H1 (cell line): ENCODE results near the gene ZNF225. TPM values are rescaled to one million over a fixed set of nuclear protein-coding genes. Genes with fewer than 3 reads are reported as not detected.

Experiments
- CTCF ChIA-PET: fragments of 300-600 bp; sonication (Branson Sonifier 250); formaldehyde crosslinking; loops from one replicate; lab custom pipeline; 2021; ENCODE audit not compliant: partially characterized antibody; lab: Charles Lee
- POLR2A ChIA-PET: fragments of 300-600 bp; sonication (Branson Sonifier 250); formaldehyde crosslinking; loops from one replicate; lab custom pipeline; 2021; ENCODE audit warnings: inconsistent platforms; ENCODE audit not compliant: partially characterized antibody; lab: Charles Lee
- DNase-seq, 2 experiments: peaks; one replicate each; pipeline versions ENCODE4 v3.0.0 to v3.0.0-alpha.2; 2010 to 2022; ENCODE audit warnings: low spot score in 2 of 2, low read depth in 1 of 2, mixed read lengths in 1 of 2
- FAIRE-seq: peaks from 2 replicates; lab custom pipeline; 2011; peaks lifted over from hg19 to GRCh38; lab: Jason Lieb, UNC
- H2AFZ ChIP-seq: 2 replicates; pipeline ENCODE4 v1.8.1; 2012; ENCODE audit warnings: low read length, inconsistent platforms
- H2AK5ac ChIP-seq: 2 replicates; pipeline ENCODE4 v1.6.1; 2013; ENCODE audit warnings: low read depth, low read length
- H2BK120ac ChIP-seq: replicated peaks from 2 replicates; pipeline ENCODE3; 2013; ENCODE audit warnings: low read depth, low read length, inconsistent platforms
- H2BK12ac ChIP-seq: 2 replicates; pipeline ENCODE4 v1.6.1; 2013; ENCODE audit warnings: low read depth, low read length
- H2BK15ac ChIP-seq: 2 replicates; pipeline ENCODE4 v1.6.1; 2013; ENCODE audit warnings: low read length
- H2BK20ac ChIP-seq: 2 replicates; pipeline ENCODE4 v1.6.1; 2013; ENCODE audit warnings: low read length
- H2BK5ac ChIP-seq: 2 replicates; pipeline ENCODE4 v1.6.1; 2013; ENCODE audit warnings: low read depth, low read length
- H3K14ac ChIP-seq: 2 replicates; pipeline ENCODE4 v1.6.1; 2013; ENCODE audit warnings: inconsistent platforms; ENCODE audit not compliant: insufficient read length
- H3K18ac ChIP-seq: 2 replicates; pipeline ENCODE4 v1.6.1; 2013; ENCODE audit warnings: low read length; ENCODE audit errors: extremely low read depth
- H3K23ac ChIP-seq: 2 replicates; pipeline ENCODE4 v1.6.1; 2013; ENCODE audit warnings: inconsistent platforms; ENCODE audit not compliant: insufficient read length
- H3K23me2 ChIP-seq: 2 replicates; pipeline ENCODE4 v1.6.1; 2013; ENCODE audit warnings: low read depth, low read length
- H3K27ac ChIP-seq: 2 replicates; pipeline ENCODE4 v1.6.1; 2011; ENCODE audit warnings: low read depth, low read length, inconsistent platforms
- H3K27me3 ChIP-seq, 4 experiments: replicated peaks in 1 of 4; 1 replicate in 1 of 4; 2 replicates in 3 of 4; pipeline versions ENCODE4 v1.6.1 to v1.8.1; 2011 to 2013; ENCODE audit warnings: low read length in 3 of 4, mild to moderate bottlenecking in 3 of 4, inconsistent platforms in 2 of 4, mixed read lengths in 2 of 4, moderate library complexity in 1 of 4; ENCODE audit not compliant: control insufficient read depth in 3 of 4, insufficient read depth in 3 of 4; ENCODE audit errors: extremely low read depth in 1 of 4
- H3K36me3 ChIP-seq, 4 experiments: 2 replicates each; pipeline versions ENCODE4 v1.6.1 to v1.8.1; 2011 to 2013; ENCODE audit warnings: mild to moderate bottlenecking in 4 of 4, low read length in 3 of 4, moderate library complexity in 2 of 4, control low read depth in 1 of 4, inconsistent platforms in 1 of 4; ENCODE audit not compliant: insufficient read depth in 4 of 4, control insufficient read depth in 2 of 4
- H3K4ac ChIP-seq: replicated peaks from 2 replicates; pipeline ENCODE3; 2013; ENCODE audit warnings: low read length, low read depth, mixed read lengths, inconsistent platforms; ENCODE audit not compliant: insufficient read length
- H3K4me1 ChIP-seq, 4 experiments: replicated peaks in 1 of 4; 1 replicate in 1 of 4; 2 replicates in 3 of 4; pipeline versions ENCODE4 v1.6.1 to v1.8.1; 2011 to 2013; ENCODE audit warnings: low read length in 3 of 4, inconsistent platforms in 2 of 4, mixed read lengths in 1 of 4; ENCODE audit not compliant: insufficient read depth in 4 of 4, control insufficient read depth in 3 of 4
- H3K4me2 ChIP-seq, 2 experiments: 2 replicates each; pipeline versions ENCODE4 v1.6.1 to v1.8.1; 2011 to 2013; ENCODE audit warnings: low read depth in 2 of 2, low read length in 2 of 2, control low read depth in 1 of 2, inconsistent platforms in 1 of 2, mild to moderate bottlenecking in 1 of 2; ENCODE audit not compliant: insufficient read depth in 1 of 2
- H3K4me3 ChIP-seq, 4 experiments: fragments of 200-600, 300-600 bp in 1 of 4; sonication (generic), shearing (Covaris generic), sonication (Bioruptor Twin) in 1 of 4; 2 replicates each; pipeline versions ENCODE4 v1.5.1 to v1.8.1; 2011 to 2016; ENCODE audit warnings: low read length in 4 of 4, low read depth in 3 of 4, control low read depth in 2 of 4, inconsistent platforms in 2 of 4, mild to moderate bottlenecking in 2 of 4, mixed read lengths in 1 of 4, moderate library complexity in 1 of 4; ENCODE audit not compliant: insufficient read depth in 2 of 4; ENCODE audit errors: extremely low read depth in 1 of 4
- H3K56ac ChIP-seq: replicated peaks from 2 replicates; pipeline ENCODE3; 2013; ENCODE audit warnings: low read depth, mild to moderate bottlenecking, mixed read lengths, low read length, inconsistent platforms; ENCODE audit not compliant: insufficient read length
- H3K79me1 ChIP-seq: 2 replicates; pipeline ENCODE4 v1.6.1; 2013; ENCODE audit warnings: low read depth, low read length, control low read depth
- H3K79me2 ChIP-seq, 2 experiments: 2 replicates each; pipeline versions ENCODE4 v1.6.1 to v1.8.1; 2012 to 2013; ENCODE audit warnings: low read length in 2 of 2, mild to moderate bottlenecking in 2 of 2, inconsistent platforms in 1 of 2; ENCODE audit not compliant: insufficient read depth in 2 of 2, control insufficient read depth in 1 of 2
- H3K9ac ChIP-seq, 4 experiments: replicated peaks in 1 of 4; 1 replicate in 1 of 4; 2 replicates in 3 of 4; pipeline versions ENCODE4 v1.6.1 to v1.8.1; 2011 to 2013; ENCODE audit warnings: low read depth in 3 of 4, low read length in 3 of 4, control low read depth in 2 of 4, mild to moderate bottlenecking in 2 of 4, moderate library complexity in 2 of 4, inconsistent platforms in 1 of 4; ENCODE audit errors: extremely low read depth in 1 of 4
- H3K9me3 ChIP-seq, 2 experiments: 2 replicates each; pipeline versions ENCODE4 v1.6.1 to v1.8.1; 2012 to 2013; ENCODE audit warnings: mild to moderate bottlenecking in 2 of 2, moderate library complexity in 2 of 2, control low read depth in 1 of 2, inconsistent platforms in 1 of 2, low read depth in 1 of 2, low read length in 1 of 2, mixed read lengths in 1 of 2; ENCODE audit not compliant: insufficient read depth in 2 of 2
- H4K20me1 ChIP-seq, 2 experiments: replicated peaks in 1 of 2; 2 replicates each; pipeline versions ENCODE3 to v1.8.1; 2011 to 2013; ENCODE audit warnings: inconsistent platforms in 2 of 2, low read length in 2 of 2, mild to moderate bottlenecking in 1 of 2; ENCODE audit not compliant: insufficient read depth in 2 of 2, control insufficient read depth in 1 of 2
- H4K5ac ChIP-seq: 2 replicates; pipeline ENCODE4 v1.6.1; 2013; ENCODE audit warnings: low read length, low read depth, mixed read lengths, inconsistent platforms; ENCODE audit not compliant: insufficient read length
- H4K8ac ChIP-seq: 2 replicates; pipeline ENCODE4 v1.8.0; 2013; ENCODE audit warnings: mild to moderate bottlenecking, moderate library complexity, low read length, inconsistent platforms; ENCODE audit not compliant: insufficient read depth; ENCODE audit errors: extremely low read depth
- H4K91ac ChIP-seq: replicated peaks from 2 replicates; pipeline ENCODE3; 2013; ENCODE audit warnings: low read length, mixed read lengths, inconsistent platforms; ENCODE audit not compliant: insufficient read length
- ATF2 ChIP-seq: IDR thresholded peaks from 2 replicates; pipeline ENCODE4 v1.6.1; 2012; ENCODE audit warnings: low read length, inconsistent platforms
- BACH1 ChIP-seq: IDR thresholded peaks from 2 replicates; pipeline ENCODE4 v1.6.1; 2012; ENCODE audit warnings: low read length, improper control_type of control experiment
- CTBP2 ChIP-seq: IDR thresholded peaks from 2 replicates; pipeline ENCODE4 v1.7.0; 2011; ENCODE audit warnings: borderline replicate concordance, mild to moderate bottlenecking, moderate library complexity, mixed read lengths, low read length; ENCODE audit not compliant: insufficient read depth, insufficient read length
- KDM5A ChIP-seq: fragments of 200-600 bp; IDR thresholded peaks from 2 replicates; pipeline ENCODE4 v1.7.1; 2012; ENCODE audit warnings: mild to moderate bottlenecking, low read length, inconsistent platforms, mixed read lengths
- MAX ChIP-seq: IDR thresholded peaks from 2 replicates; pipeline ENCODE4 v1.6.1; 2012; ENCODE audit warnings: inconsistent platforms
- RAD21 ChIP-seq, 2 experiments: IDR thresholded peaks in 1 of 2; conservative IDR thresholded peaks in 1 of 2; 2 replicates each; pipeline ENCODE4 v1.6.1; 2011; ENCODE audit warnings: low read depth in 2 of 2, low read length in 2 of 2, improper control_type of control experiment in 1 of 2, inconsistent platforms in 1 of 2, mild to moderate bottlenecking in 1 of 2, moderate library complexity in 1 of 2
- RNF2 ChIP-seq: fragments of 200-900, 300-1000 bp; sonication (generic); IDR thresholded peaks from 2 replicates; pipeline ENCODE4 v1.7.1; 2016; ENCODE audit warnings: borderline replicate concordance, low read depth, mild to moderate bottlenecking, antibody characterized with exemption, low read length; ENCODE audit not compliant: poor library complexity, severe bottlenecking; ENCODE audit errors: missing control alignments
- SUZ12 ChIP-seq: fragments of 200-600 bp; sonication (generic); IDR thresholded peaks from 2 replicates; pipeline ENCODE4 v1.6.1; 2012; ENCODE audit warnings: mild to moderate bottlenecking, inconsistent platforms, low read length, moderate library complexity, mixed read lengths
- TAF7 ChIP-seq: optimal IDR thresholded peaks from 2 replicates; pipeline ENCODE3; 2011; ENCODE audit warnings: low read depth, mild to moderate bottlenecking, inconsistent platforms, low read length, moderate library complexity, borderline replicate concordance
- ZNF274 ChIP-seq: IDR thresholded peaks from 2 replicates; pipeline ENCODE4 v1.7.0; 2012; ENCODE audit warnings: low read length, borderline replicate concordance; ENCODE audit errors: extremely low read depth
- WGBS, 2 experiments: shearing (Covaris generic) in 1 of 2; methylation state at CpG; one replicate each; pipeline versions ENCODE4 v1.1.6 to v1.1.7; 2013 to 2015; ENCODE audit warnings: low lambda C conversion rate in 2 of 2, mixed read lengths in 2 of 2, inconsistent platforms in 1 of 2, low coverage in 1 of 2, missing lambda C conversion rate in 1 of 2; ENCODE audit not compliant: insufficient replicate concordance in 2 of 2, insufficient coverage in 1 of 2, insufficient read length in 1 of 2; ENCODE audit errors: extremely low coverage in 1 of 2, missing lambda C conversion rate in 1 of 2; 5-methylcytosine and 5-hydroxymethylcytosine counted together
- polyA plus RNA-seq, 7 experiments: library from polyadenylated mRNA; depleted of rRNA in 3 of 7; stranded (reverse) in 5 of 7; unstranded in 2 of 7; fragments of >200 nt in 5 of 7; fragments of 200-250 nt in 2 of 7; gene quantifications; 1 replicate in 5 of 7; 2 replicates in 1 of 7; 4 replicates in 1 of 7; pipeline versions ENCODE4 v1.2.1 to v1.2.3, GENCODE V29; 2011 to 2013; ENCODE audit warnings: missing spikeins in 2 of 7, mixed read lengths in 2 of 7
- total RNA-seq: library from RNA; stranded (reverse); fragmentation: NEBNext Ultra II Directional; extraction: Animal tissue kit (Norgen Biotek cat#: 25700); gene quantifications from 2 replicates; pipeline ENCODE4 v1.2.1, GENCODE V29; 2021

Gene ZNF225
- total and polyA plus RNA-seq, 2 of the 8 experiments (the other 6 are each of a cell fraction or from before 2014, with no cell fraction given): 0.98 to 5.0 TPM

- Histone ChIP-seq H2BK5ac (no peak overlapping the region), H3K23ac (no peak overlapping the region), H2BK15ac (no peak overlapping the region), H3K14ac (no peak overlapping the region), H4K8ac (no peak overlapping the region), H3K9ac (no peak overlapping the region; a peak in 1 of 7 replicates), H3K9me3 (no peaks in the 10 kb centered on the region), H3K79me2 (peaks cover 0 to 24% of the 10 kb centered on the region in 2 experiments; a peak in 2 of 4 replicates), H4K91ac (no peak overlapping the region), H2BK20ac (no peak overlapping the region), H3K4me3 (peak overlapping the region; percentile 77 to 95 (median 84); a peak in 7 of 8 replicates), H2BK120ac (no peak overlapping the region), H4K20me1 (no peaks in the 10 kb centered on the region), H3K56ac (no peak overlapping the region), H3K36me3 (peaks cover 3 to 16% (median 9%) of the 10 kb centered on the region in 4 experiments; a peak in 7 of 8 replicates), H3K79me1 (no peaks in the 10 kb centered on the region; the same call in 1 of the 2 replicates), H2AK5ac (no peak overlapping the region), H3K27ac (no peak overlapping the region), H3K4ac (no peak overlapping the region), H2BK12ac (no peak overlapping the region), H3K4me2 (peak overlapping the region; percentile 81 to 91), H3K27me3 (no peaks in the 10 kb centered on the region), H3K4me1 (peaks cover 0 to 5% (median 0%) of the 10 kb centered on the region in 4 experiments; a peak in 1 of 7 replicates), H3K23me2 (no peaks in the 10 kb centered on the region; the same call in 1 of the 2 replicates), H3K18ac (no peak overlapping the region), H4K5ac (no peak overlapping the region), H2AFZ (peak overlapping the region; percentile 85)
- FAIRE-seq (no peak), DNase-seq (no peak)
- 55% methylated on average over 3 of the region's 3 CpGs; no CpG with 5 or more reads in 1 of the 2 experiments for WGBS, 2 experiments
- ChIA-PET POLR2A (interaction anchor here (0.6 to 4.8 kb wide), 8 partner anchors 10 to 387 kb away, joined by 3 to 27 read pairs (median 7); partner anchors contain the start of genes ZNF225, ZNF227 and ZNF234), CTCF (interaction anchor here (0.6 kb wide), 1 partner anchor 490 kb away, joined by 3 read pairs; no protein-coding TSS in a partner anchor)
- no peak for TF ChIP-seq CTBP2
- no peak for TF ChIP-seq ATF2
- TF ChIP-seq BACH1: no peak
- no peak for TF ChIP-seq RAD21 (IDR thresholded peaks at IDR 0.05 in 1 of 2, conservative IDR thresholded peaks at IDR 0.05 in 1 of 2; ENCODE audit: low read depth in 2 of 2, low read length in 2 of 2)
- TF ChIP-seq MAX: no peak
- TF ChIP-seq SUZ12: no peak
- TF ChIP-seq TAF7: no peak
- TF ChIP-seq ZNF274: no peak
- TF ChIP-seq KDM5A: no peak
- no peak for TF ChIP-seq RNF2
These were observed 51.1 kb downstream of the ZNF225 start for GRCh38 chr19:44164327-44164672.
